ENCODE measurements around the gene FRMPD4. TPM values are rescaled to one million over a fixed set of nuclear protein-coding genes. Genes with fewer than 3 reads are reported as not detected.

FRMPD4 gene
- total and polyA plus RNA-seq, 2 experiments from 2014 or later: 0.19 to 0.80 TPM

DNA sequence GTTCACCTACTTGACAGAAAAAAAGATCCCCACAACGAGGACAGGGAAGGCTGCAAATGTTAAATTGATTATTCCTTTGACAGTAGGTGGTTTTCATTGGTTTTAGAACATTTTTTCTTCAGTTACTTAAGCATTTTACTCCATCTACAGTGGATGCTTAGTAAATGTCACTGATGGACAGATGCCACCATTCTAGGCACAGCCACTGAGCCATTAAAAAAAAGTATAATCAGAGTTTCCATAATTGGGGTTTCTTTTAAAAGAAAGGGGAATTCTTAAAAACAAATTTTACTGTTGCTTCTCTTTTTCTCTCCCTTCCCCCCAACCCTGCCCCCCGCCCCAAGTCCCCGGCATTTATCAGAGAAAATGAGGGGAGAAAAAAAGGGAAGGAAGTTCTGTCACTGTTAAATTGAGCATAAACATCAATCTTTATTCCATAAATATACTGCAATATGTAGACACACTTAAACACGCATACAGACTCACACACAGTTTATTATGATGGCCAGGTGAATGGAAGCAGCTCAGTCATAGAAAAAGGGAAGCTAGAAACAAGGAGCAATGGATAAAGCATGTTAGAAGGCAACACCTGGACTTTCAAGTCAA lies 573.3 kb downstream of the FRMPD4 start (continued):
- TF ChIP-seq, protein P1, sequence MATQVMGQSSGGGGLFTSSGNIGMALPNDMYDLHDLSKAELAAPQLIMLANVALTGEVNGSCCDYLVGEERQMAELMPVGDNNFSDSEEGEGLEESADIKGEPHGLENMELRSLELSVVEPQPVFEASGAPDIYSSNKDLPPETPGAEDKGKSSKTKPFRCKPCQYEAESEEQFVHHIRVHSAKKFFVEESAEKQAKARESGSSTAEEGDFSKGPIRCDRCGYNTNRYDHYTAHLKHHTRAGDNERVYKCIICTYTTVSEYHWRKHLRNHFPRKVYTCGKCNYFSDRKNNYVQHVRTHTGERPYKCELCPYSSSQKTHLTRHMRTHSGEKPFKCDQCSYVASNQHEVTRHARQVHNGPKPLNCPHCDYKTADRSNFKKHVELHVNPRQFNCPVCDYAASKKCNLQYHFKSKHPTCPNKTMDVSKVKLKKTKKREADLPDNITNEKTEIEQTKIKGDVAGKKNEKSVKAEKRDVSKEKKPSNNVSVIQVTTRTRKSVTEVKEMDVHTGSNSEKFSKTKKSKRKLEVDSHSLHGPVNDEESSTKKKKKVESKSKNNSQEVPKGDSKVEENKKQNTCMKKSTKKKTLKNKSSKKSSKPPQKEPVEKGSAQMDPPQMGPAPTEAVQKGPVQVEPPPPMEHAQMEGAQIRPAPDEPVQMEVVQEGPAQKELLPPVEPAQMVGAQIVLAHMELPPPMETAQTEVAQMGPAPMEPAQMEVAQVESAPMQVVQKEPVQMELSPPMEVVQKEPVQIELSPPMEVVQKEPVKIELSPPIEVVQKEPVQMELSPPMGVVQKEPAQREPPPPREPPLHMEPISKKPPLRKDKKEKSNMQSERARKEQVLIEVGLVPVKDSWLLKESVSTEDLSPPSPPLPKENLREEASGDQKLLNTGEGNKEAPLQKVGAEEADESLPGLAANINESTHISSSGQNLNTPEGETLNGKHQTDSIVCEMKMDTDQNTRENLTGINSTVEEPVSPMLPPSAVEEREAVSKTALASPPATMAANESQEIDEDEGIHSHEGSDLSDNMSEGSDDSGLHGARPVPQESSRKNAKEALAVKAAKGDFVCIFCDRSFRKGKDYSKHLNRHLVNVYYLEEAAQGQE (IDR thresholded peaks at IDR 0.05; ENCODE audit: unreplicated experiment): no peak
- TF ChIP-seq CREB1 (CRISPR knock-in tag; IDR thresholded peaks at IDR 0.05; ENCODE audit: low read depth) (no peak), ZNF331 (CRISPR knock-in tag; IDR thresholded peaks at IDR 0.05; ENCODE audit: low read depth) (no peak), JUNB (IDR thresholded peaks at IDR 0.05; ENCODE audit: unreplicated experiment) (no peak), CTCF (conservative IDR thresholded peaks at IDR 0.05; ENCODE audit: low read depth in 2 of 2) (no peak), EZH2 (IDR thresholded peaks at IDR 0.05; ENCODE audit: low read depth, unreplicated experiment) (no peak), NANOG (IDR thresholded peaks at IDR 0.05; ENCODE audit: borderline replicate concordance) (no peak), EZH2phosphoT487 (IDR thresholded peaks at IDR 0.05; ENCODE audit: unreplicated experiment) (no peak)

DNA sequence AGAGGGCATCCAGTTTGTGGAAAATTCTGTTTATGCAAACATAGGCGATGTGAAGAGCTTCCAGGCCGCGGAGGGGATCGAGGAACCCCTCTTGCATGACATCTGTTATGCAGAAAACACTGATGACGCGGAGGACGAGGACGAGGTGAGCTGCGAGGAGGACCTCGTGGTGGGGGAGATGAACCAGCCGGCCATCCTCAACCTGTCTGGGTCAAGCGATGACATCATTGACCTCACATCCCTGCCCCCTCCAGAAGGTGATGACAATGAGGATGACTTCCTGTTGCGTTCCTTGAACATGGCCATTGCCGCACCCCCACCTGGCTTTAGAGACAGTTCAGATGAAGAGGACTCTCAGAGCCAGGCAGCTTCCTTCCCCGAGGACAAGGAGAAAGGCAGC lies 578.3 kb downstream of the FRMPD4 start:
- no peaks in the 10 kb centered on the region for H3K27me3 Mint-ChIP-seq (ENCODE audit: insufficient read depth, low read depth, poor library complexity)
- H3K27ac Mint-ChIP-seq: no peak overlapping the region
- TF ChIP-seq POLR2AphosphoS5 (IDR thresholded peaks at IDR 0.05; ENCODE audit: low read depth) (no peak), EZH2 (IDR thresholded peaks at IDR 0.05; ENCODE audit: low read depth, unreplicated experiment) (no peak), EZH2phosphoT487 (IDR thresholded peaks at IDR 0.05; ENCODE audit: unreplicated experiment) (no peak), JUNB (IDR thresholded peaks at IDR 0.05; ENCODE audit: unreplicated experiment) (no peak)
- TF ChIP-seq, protein P2, sequence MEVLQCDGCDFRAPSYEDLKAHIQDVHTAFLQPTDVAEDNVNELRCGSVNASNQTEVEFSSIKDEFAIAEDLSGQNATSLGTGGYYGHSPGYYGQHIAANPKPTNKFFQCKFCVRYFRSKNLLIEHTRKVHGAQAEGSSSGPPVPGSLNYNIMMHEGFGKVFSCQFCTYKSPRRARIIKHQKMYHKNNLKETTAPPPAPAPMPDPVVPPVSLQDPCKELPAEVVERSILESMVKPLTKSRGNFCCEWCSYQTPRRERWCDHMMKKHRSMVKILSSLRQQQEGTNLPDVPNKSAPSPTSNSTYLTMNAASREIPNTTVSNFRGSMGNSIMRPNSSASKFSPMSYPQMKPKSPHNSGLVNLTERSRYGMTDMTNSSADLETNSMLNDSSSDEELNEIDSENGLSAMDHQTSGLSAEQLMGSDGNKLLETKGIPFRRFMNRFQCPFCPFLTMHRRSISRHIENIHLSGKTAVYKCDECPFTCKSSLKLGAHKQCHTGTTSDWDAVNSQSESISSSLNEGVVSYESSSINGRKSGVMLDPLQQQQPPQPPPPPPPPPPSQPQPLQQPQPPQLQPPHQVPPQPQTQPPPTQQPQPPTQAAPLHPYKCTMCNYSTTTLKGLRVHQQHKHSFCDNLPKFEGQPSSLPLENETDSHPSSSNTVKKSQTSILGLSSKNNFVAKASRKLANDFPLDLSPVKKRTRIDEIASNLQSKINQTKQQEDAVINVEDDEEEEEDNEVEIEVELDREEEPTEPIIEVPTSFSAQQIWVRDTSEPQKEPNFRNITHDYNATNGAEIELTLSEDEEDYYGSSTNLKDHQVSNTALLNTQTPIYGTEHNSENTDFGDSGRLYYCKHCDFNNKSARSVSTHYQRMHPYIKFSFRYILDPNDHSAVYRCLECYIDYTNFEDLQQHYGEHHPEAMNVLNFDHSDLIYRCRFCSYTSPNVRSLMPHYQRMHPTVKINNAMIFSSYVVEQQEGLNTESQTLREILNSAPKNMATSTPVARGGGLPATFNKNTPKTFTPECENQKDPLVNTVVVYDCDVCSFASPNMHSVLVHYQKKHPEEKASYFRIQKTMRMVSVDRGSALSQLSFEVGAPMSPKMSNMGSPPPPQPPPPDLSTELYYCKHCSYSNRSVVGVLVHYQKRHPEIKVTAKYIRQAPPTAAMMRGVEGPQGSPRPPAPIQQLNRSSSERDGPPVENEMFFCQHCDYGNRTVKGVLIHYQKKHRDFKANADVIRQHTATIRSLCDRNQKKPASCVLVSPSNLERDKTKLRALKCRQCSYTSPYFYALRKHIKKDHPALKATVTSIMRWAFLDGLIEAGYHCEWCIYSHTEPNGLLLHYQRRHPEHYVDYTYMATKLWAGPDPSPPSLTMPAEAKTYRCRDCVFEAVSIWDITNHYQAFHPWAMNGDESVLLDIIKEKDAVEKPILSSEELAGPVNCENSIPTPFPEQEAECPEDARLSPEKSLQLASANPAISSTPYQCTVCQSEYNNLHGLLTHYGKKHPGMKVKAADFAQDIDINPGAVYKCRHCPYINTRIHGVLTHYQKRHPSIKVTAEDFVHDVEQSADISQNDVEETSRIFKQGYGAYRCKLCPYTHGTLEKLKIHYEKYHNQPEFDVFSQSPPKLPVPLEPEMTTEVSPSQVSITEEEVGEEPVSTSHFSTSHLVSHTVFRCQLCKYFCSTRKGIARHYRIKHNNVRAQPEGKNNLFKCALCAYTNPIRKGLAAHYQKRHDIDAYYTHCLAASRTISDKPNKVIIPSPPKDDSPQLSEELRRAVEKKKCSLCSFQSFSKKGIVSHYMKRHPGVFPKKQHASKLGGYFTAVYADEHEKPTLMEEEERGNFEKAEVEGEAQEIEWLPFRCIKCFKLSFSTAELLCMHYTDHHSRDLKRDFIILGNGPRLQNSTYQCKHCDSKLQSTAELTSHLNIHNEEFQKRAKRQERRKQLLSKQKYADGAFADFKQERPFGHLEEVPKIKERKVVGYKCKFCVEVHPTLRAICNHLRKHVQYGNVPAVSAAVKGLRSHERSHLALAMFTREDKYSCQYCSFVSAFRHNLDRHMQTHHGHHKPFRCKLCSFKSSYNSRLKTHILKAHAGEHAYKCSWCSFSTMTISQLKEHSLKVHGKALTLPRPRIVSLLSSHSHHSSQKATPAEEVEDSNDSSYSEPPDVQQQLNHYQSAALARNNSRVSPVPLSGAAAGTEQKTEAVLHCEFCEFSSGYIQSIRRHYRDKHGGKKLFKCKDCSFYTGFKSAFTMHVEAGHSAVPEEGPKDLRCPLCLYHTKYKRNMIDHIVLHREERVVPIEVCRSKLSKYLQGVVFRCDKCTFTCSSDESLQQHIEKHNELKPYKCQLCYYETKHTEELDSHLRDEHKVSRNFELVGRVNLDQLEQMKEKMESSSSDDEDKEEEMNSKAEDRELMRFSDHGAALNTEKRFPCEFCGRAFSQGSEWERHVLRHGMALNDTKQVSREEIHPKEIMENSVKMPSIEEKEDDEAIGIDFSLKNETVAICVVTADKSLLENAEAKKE (CRISPR knock-in tag; IDR thresholded peaks at IDR 0.05): no peak

More for the DNA sequence above, 578.3 kb downstream of the FRMPD4 start:
- Histone ChIP-seq H2AFZ (no peak overlapping the region), H3F3A (replicated peaks; ENCODE audit: low read depth) (no peaks in the 10 kb centered on the region), H3K27me3 (ENCODE audit: insufficient read depth) (no peaks in the 10 kb centered on the region), H3K79me2 (replicated peaks; ENCODE audit: insufficient read depth) (no peaks in the 10 kb centered on the region), H3K9me2 (ENCODE audit: insufficient read depth) (no peaks in the 10 kb centered on the region), H3K27ac (ENCODE audit: low read depth) (no peak overlapping the region), H3K4me3 (no peak overlapping the region), H3K4me1 (ENCODE audit: insufficient read depth) (no peaks in the 10 kb centered on the region), H4K20me1 (replicated peaks; ENCODE audit: insufficient read depth) (no peaks in the 10 kb centered on the region), H3K36me3 (ENCODE audit: insufficient read depth) (no peaks in the 10 kb centered on the region), H3K4me2 (no peak overlapping the region)
- Mint-ChIP-seq H3K36me3 (ENCODE audit: low read depth) (no peaks in the 10 kb centered on the region), H3K9me3 (no peaks in the 10 kb centered on the region; the same call in 2 of the 3 replicates), H3K4me1 (no peaks in the 10 kb centered on the region), H3K4me3 (no peak overlapping the region)
- no peak for DNase-seq (ENCODE audit: low spot score)
- ATAC-seq: no peak

All from GM23338 (cell line).